ENCODE results near the gene HTR3D.

The HTR3D gene

GRCh38 chr3:184073621-184074020 lies 42.1 kb downstream of the HTR3D start:
- no peak for DNase-seq

GRCh38 chr3:184075901-184076300 lies 44.4 kb downstream of the HTR3D start:
- no peak for DNase-seq

- no peak for DNase-seq
Measured at GRCh38 chr3:184077881-184078280, 46.3 kb downstream of the HTR3D start.

- DNase-seq, result no peak
Measured at GRCh38 chr3:184078851-184079250, 47.3 kb downstream of the HTR3D start.

DNA sequence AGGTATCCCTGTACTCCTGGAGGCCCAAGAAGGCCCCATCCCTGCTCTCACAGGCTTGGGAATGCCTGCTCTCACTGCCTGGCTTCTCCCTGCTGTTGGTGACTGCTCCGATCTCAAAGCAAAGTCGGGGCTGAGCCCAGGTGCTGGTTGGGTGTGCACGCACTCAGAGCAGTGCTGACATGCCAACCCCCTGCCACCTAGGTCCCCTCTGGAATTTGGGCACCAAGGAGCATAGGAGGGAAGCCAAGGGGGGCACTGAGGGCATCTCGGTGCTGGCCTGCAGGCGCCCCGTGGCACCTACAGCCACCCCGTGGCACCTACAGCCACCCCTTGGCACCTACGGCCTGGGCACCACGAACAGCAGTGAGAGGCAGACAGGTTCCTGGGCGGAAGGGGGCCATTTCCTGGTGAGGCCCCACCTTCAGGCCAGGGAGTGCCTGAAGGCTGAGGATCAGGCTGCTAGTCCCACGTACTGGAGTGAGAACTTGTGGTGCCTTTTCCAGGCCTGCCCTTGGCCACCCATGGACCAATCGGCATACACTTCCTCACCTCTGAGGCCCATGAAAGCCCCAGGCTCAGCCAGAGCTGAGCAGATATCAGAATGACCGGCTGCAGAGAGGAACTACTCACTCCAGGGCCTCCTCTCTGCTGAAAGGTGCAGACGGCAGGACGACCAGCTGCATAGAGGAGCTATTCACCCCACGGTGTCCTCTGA lies 49.7 kb downstream of the HTR3D start:
- DNase-seq, result no peak

GRCh38 chr3:184082034-184082433 lies 50.5 kb downstream of the HTR3D start:
- no peak for DNase-seq

- DNase-seq, result no peak
Measured at GRCh38 chr3:184082465-184082864, 50.9 kb downstream of the HTR3D start.

DNA sequence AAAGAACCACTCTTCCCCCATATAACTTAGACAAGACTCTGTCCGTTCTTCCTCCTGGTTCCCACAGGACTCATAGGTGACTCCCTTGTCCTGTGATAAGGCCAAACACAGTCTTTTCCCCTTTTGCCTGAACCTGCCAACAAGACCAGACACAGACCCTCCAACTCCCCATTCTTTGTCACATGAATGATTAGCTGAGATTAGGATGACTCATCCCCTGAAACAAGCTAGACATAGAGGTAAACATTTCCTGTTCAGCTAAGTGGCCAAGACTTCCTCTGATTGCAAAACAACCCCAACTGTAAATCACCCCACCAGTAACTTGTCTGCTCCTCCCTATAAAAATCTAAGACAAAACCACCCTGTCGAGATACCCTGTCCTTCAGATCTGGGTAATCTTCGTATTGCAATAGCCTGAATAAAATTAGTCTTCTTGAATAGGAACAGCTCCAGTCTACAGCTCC lies 53.9 kb downstream of the HTR3D start:
- no peak for DNase-seq

All from NCI-H2081 treated with DMSO at 0.1 percent for 48 hours (cell line).